GM12873 (cell line): Measurements from ENCODE around the gene KCNS3.

Experiments used
- CTCF ChIP-seq: IDR thresholded peaks from 2 replicates; pipeline ENCODE4 v1.5.1; 2012; ENCODE audit warnings: low read depth, mild to moderate bottlenecking, moderate library complexity, low read length, control low read depth; ENCODE audit not compliant: insufficient read depth; ENCODE audit errors: missing control alignments

The KCNS3 gene

GRCh38 chr2:17910980-17911379 is 32.5 kb downstream of the KCNS3 start:
- no peak for TF ChIP-seq CTCF

GRCh38 chr2:17911491-17912260 is 33.2 kb downstream of the KCNS3 start:
- TF ChIP-seq CTCF, result no peak

GRCh38 chr2:17912266-17912691 is 33.8 kb downstream of the KCNS3 start:
- no peak for TF ChIP-seq CTCF

GRCh38 chr2:17915099-17915498 is 36.6 kb downstream of the KCNS3 start:
- no peak for TF ChIP-seq CTCF

GRCh38 chr2:17915811-17916518 is 37.5 kb downstream of the KCNS3 start:
- TF ChIP-seq CTCF, result no peak

- TF ChIP-seq CTCF, result no peak
These were observed 38.1 kb downstream of the KCNS3 start for GRCh38 chr2:17916584-17916983.

GRCh38 chr2:17918789-17919188 is 40.3 kb downstream of the KCNS3 start:
- TF ChIP-seq CTCF, result no peak
